Neural cell (in vitro differentiated cells): ENCODE results near the gene MYO9B. TPM values are rescaled to one million over a fixed set of nuclear protein-coding genes. Genes with fewer than 3 reads are reported as not detected.

Source experiments
- H2AFZ ChIP-seq: fragments of 200-600, 300-800 bp; sonication (generic), shearing (Covaris generic); 2 replicates; pipeline ENCODE4 v1.6.0; 2014; ENCODE audit warnings: low read depth, mild to moderate bottlenecking, antibody characterized with exemption, low read length, moderate library complexity
- H3F3A ChIP-seq: fragments of 200-600 bp; shearing (Covaris generic); 2 replicates; pipeline ENCODE4 v1.6.1; 2016; ENCODE audit warnings: mild to moderate bottlenecking, moderate library complexity, mixed read lengths, antibody characterized with exemption, low read length; ENCODE audit not compliant: insufficient read depth, poor library complexity, severe bottlenecking
- H3K27ac ChIP-seq: fragments of 200-600, 300-800 bp; sonication (generic), shearing (Covaris generic); 2 replicates; pipeline ENCODE4 v1.5.1; 2014; ENCODE audit warnings: mild to moderate bottlenecking, low read length, moderate library complexity
- H3K27me3 ChIP-seq: fragments of 300-800, 200-600 bp; sonication (generic), shearing (Covaris generic); 2 replicates; pipeline ENCODE4 v1.6.0; 2014; ENCODE audit warnings: mild to moderate bottlenecking, low read depth, low read length, moderate library complexity; ENCODE audit not compliant: insufficient read depth
- H3K36me3 ChIP-seq: fragments of 300-800, 200-600 bp; sonication (generic), shearing (Covaris generic); 2 replicates; pipeline ENCODE4 v1.5.1; 2014; ENCODE audit warnings: mild to moderate bottlenecking, antibody characterized with exemption, low read length, moderate library complexity; ENCODE audit not compliant: insufficient read depth
- H3K4me2 ChIP-seq: fragments of 300-800, 200-600 bp; sonication (generic), shearing (Covaris generic); 2 replicates; pipeline ENCODE4 v1.6.0; 2014; ENCODE audit warnings: mild to moderate bottlenecking, low read length
- H3K4me3 ChIP-seq: fragments of 300-800, 200-600 bp; sonication (generic), shearing (Covaris generic); 2 replicates; pipeline ENCODE4 v1.5.1; 2014; ENCODE audit warnings: mild to moderate bottlenecking, low read length, moderate library complexity
- H3K79me2 ChIP-seq: fragments of 200-600 bp; shearing (Covaris generic); replicated peaks from 2 replicates; pipeline ENCODE4 v1.6.0; 2014; ENCODE audit warnings: mild to moderate bottlenecking, low read length, moderate library complexity; ENCODE audit not compliant: insufficient read depth
- H3K9ac ChIP-seq: fragments of 300-800, 200-600 bp; sonication (generic), shearing (Covaris generic); 2 replicates; pipeline ENCODE4 v1.6.1; 2016; ENCODE audit warnings: mild to moderate bottlenecking, low read length, mixed read lengths
- H3K9me2 ChIP-seq: fragments of 200-600 bp; shearing (Covaris generic); 2 replicates; pipeline ENCODE4 v1.6.1; 2016; ENCODE audit warnings: mild to moderate bottlenecking, low read length, mixed read lengths; ENCODE audit not compliant: insufficient read depth
- H3K9me3 ChIP-seq: fragments of 200-600, 300-800 bp; sonication (generic), shearing (Covaris generic); 2 replicates; pipeline ENCODE4 v1.6.1; 2016; ENCODE audit warnings: mild to moderate bottlenecking, mixed run types, low read length, moderate library complexity, mixed read lengths
- H4K20me1 ChIP-seq: fragments of 200-600 bp; shearing (Covaris generic); 2 replicates; pipeline ENCODE4 v1.6.1; 2016; ENCODE audit warnings: mild to moderate bottlenecking, mixed run types; ENCODE audit not compliant: insufficient read depth
- CTCF ChIP-seq: fragments of 450-650 bp; IDR thresholded peaks from 2 replicates; pipeline ENCODE4 v1.5.1; 2014; ENCODE audit warnings: antibody characterized with exemption, mild to moderate bottlenecking, moderate library complexity; ENCODE audit not compliant: poor library complexity, severe bottlenecking
- EP300 ChIP-seq: fragments of 450-650 bp; conservative IDR thresholded peaks from 2 replicates; pipeline ENCODE4 v1.6.1; 2014; ENCODE audit warnings: antibody characterized with exemption, mild to moderate bottlenecking, moderate library complexity; ENCODE audit not compliant: poor library complexity, severe bottlenecking
- EZH2 ChIP-seq: fragments of 200-600, 300-800 bp; shearing (Covaris generic), sonication (generic); IDR thresholded peaks from 2 replicates; pipeline ENCODE4 v1.6.1; 2014; ENCODE audit warnings: antibody characterized with exemption, low read length, borderline replicate concordance, mild to moderate bottlenecking; ENCODE audit not compliant: insufficient read depth, poor library complexity, severe bottlenecking
- MXI1 ChIP-seq: fragments of 450-650 bp; conservative IDR thresholded peaks from 2 replicates; pipeline ENCODE4 v1.6.1; 2014; ENCODE audit warnings: antibody characterized with exemption, mild to moderate bottlenecking; ENCODE audit not compliant: poor library complexity, severe bottlenecking
- POLR2AphosphoS5 ChIP-seq: IDR thresholded peaks from 2 replicates; pipeline ENCODE4 v1.6.1; 2012
- RAD21 ChIP-seq: fragments of 450-650 bp; conservative IDR thresholded peaks from 2 replicates; pipeline ENCODE4 v1.6.1; 2014; ENCODE audit warnings: antibody characterized with exemption, mild to moderate bottlenecking, moderate library complexity
- REST ChIP-seq: IDR thresholded peaks from 2 replicates; pipeline ENCODE4 v1.6.1; 2012; ENCODE audit warnings: borderline replicate concordance
- SMC3 ChIP-seq: fragments of 450-650 bp; conservative IDR thresholded peaks from 2 replicates; pipeline ENCODE4 v1.6.1; 2014; ENCODE audit warnings: antibody characterized with exemption, mild to moderate bottlenecking, moderate library complexity; ENCODE audit not compliant: poor library complexity
- TAF1 ChIP-seq: IDR thresholded peaks from 2 replicates; pipeline ENCODE4 v1.6.1; 2012; ENCODE audit warnings: low read depth
- polyA plus RNA-seq: library from polyadenylated mRNA; depleted of rRNA; stranded (reverse); fragments of >200 nt; gene quantifications from 2 replicates; pipeline ENCODE4 v1.2.3, GENCODE V29; 2014

Gene MYO9B
- polyA plus RNA-seq, 1 donor from 2014 or later: 27.2 TPM

- H2AFZ ChIP-seq: no peak overlapping the region
These were observed 52.8 kb downstream of the MYO9B start for GRCh38 chr19:17128403-17128802.

DNA sequence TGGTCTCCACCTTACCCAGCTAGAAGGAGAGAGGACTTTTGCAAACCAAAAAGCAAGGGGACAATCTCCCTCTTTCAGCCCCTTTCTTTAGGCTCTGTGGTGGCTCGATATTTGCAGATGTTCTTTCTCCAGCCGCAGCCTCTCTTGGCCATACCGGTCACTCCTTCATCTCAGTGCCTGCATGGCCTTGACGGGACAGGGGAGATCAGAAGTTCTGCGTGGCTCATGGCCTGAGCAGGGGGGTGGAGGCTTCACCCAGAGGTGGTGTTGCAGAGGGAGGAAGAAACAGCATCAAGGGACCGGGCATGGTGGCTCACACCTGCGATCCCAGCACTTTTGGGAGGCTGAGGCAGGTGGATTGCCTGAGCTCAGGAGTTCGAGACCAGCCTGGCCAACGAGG lies 53.2 kb downstream of the MYO9B start:
- H3K4me2 ChIP-seq: no peak overlapping the region
- H3F3A ChIP-seq: no peaks in the 10 kb centered on the region
- H4K20me1 ChIP-seq: no peaks in the 10 kb centered on the region
- no peak overlapping the region for H3K27ac ChIP-seq
- H2AFZ ChIP-seq: no peak overlapping the region
- no peaks in the 10 kb centered on the region for H3K27me3 ChIP-seq
- H3K36me3 ChIP-seq: no peaks in the 10 kb centered on the region
- no peak overlapping the region for H3K4me3 ChIP-seq
- H3K9me3 ChIP-seq: no peaks in the 10 kb centered on the region
- H3K9ac ChIP-seq: no peak overlapping the region
- no peaks in the 10 kb centered on the region for H3K9me2 ChIP-seq
- H3K79me2 ChIP-seq: no peaks in the 10 kb centered on the region
- TF ChIP-seq MXI1 (no peak), EZH2 (no peak), TAF1 (no peak), POLR2AphosphoS5 (no peak), SMC3 (no peak), EP300 (no peak), REST (no peak), RAD21 (no peak)

More at GRCh38 chr19:17128403-17128802, 52.8 kb downstream of the MYO9B start:
- no peak overlapping the region for H3K27ac ChIP-seq
- no peak overlapping the region for H3K4me3 ChIP-seq
- H3K9me3 ChIP-seq: no peaks in the 10 kb centered on the region
- no peaks in the 10 kb centered on the region for H3K36me3 ChIP-seq
- no peak overlapping the region for H3K9ac ChIP-seq
- no peak for TF ChIP-seq REST
- TF ChIP-seq EZH2: no peak
- no peak for TF ChIP-seq CTCF
- TF ChIP-seq SMC3: no peak
- TF ChIP-seq EP300: no peak
- TF ChIP-seq RAD21: no peak
- no peak for TF ChIP-seq MXI1
- TF ChIP-seq TAF1: no peak
- no peak for TF ChIP-seq POLR2AphosphoS5
- no peaks in the 10 kb centered on the region for H3K27me3 ChIP-seq
- H3F3A ChIP-seq: no peaks in the 10 kb centered on the region
- no peaks in the 10 kb centered on the region for H3K9me2 ChIP-seq
- H4K20me1 ChIP-seq: no peaks in the 10 kb centered on the region
- H3K4me2 ChIP-seq: no peak overlapping the region
- no peaks in the 10 kb centered on the region for H3K79me2 ChIP-seq
